Lower leg skin (tissue), 3 donors: ENCODE results near the gene SNX18.

Experiments
- CTCF ChIP-seq, 3 donors: fragments of 450-650 bp; IDR thresholded peaks; one replicate each; pipeline ENCODE4 v1.5.1; 2016; ENCODE audit warnings: antibody characterized with exemption in 3 of 3, mild to moderate bottlenecking in 3 of 3, moderate library complexity in 2 of 3
- POLR2A ChIP-seq, 2 donors: fragments of 450-650 bp; IDR thresholded peaks; one replicate each; pipeline ENCODE4 v1.6.1; 2016 to 2017; ENCODE audit warnings: antibody characterized with exemption in 2 of 2, mild to moderate bottlenecking in 1 of 2, moderate library complexity in 1 of 2

GRCh38 chr5:54470677-54471076 lies 46.9 kb upstream of the SNX18 start:
- TF ChIP-seq CTCF (IDR thresholded peaks at IDR 0.05) = no peak
- no peak for TF ChIP-seq POLR2A (IDR thresholded peaks at IDR 0.05)
